GM18505 (cell line): ENCODE results near the gene SPIN1.

Source experiments
- ATAC-seq: cut with Tn5 transposase; IDR thresholded peaks from one replicate; pipeline ENCODE4 v1.9.1; 2021; ENCODE audit not compliant: unreplicated experiment
- POLR2A ChIP-seq: IDR thresholded peaks from 4 replicates; pipeline ENCODE4 v1.6.1; 2011; ENCODE audit warnings: borderline replicate concordance; ENCODE audit not compliant: insufficient read depth, insufficient read length; ENCODE audit errors: extremely low read depth

The SPIN1 gene

GRCh38 chr9:88458716-88459465 is 70.6 kb downstream of the SPIN1 start:
- no peak for ATAC-seq

GRCh38 chr9:88460587-88461332 is 72.5 kb downstream of the SPIN1 start:
- ATAC-seq = no peak
- no peak for TF ChIP-seq POLR2A

More at GRCh38 chr9:88458716-88459465, 70.6 kb downstream of the SPIN1 start:
- TF ChIP-seq POLR2A = no peak

- ATAC-seq = no peak
- no peak for TF ChIP-seq POLR2A
These were observed 73.9 kb downstream of the SPIN1 start for GRCh38 chr9:88462191-88462590.

- no peak for TF ChIP-seq POLR2A
- no peak for ATAC-seq
These were observed 76.6 kb downstream of the SPIN1 start for GRCh38 chr9:88464851-88465250.

- TF ChIP-seq POLR2A = no peak
- ATAC-seq = no peak
These were observed 80.0 kb downstream of the SPIN1 start for GRCh38 chr9:88468226-88468625.

- no peak for ATAC-seq
- TF ChIP-seq POLR2A = no peak
These were observed 88.4 kb downstream of the SPIN1 start for GRCh38 chr9:88476491-88477271.

- ATAC-seq = no peak
- no peak for TF ChIP-seq POLR2A
These were observed 89.1 kb downstream of the SPIN1 start for GRCh38 chr9:88477300-88477751.

- TF ChIP-seq POLR2A = no peak
- ATAC-seq = no peak
These were observed 90.0 kb downstream of the SPIN1 start for GRCh38 chr9:88478246-88478645.

- no peak for TF ChIP-seq POLR2A
- ATAC-seq = no peak
These were observed 93.7 kb downstream of the SPIN1 start for GRCh38 chr9:88481933-88482332.

- no peak for ATAC-seq
- TF ChIP-seq POLR2A = no peak
These were observed 99.9 kb downstream of the SPIN1 start for GRCh38 chr9:88488166-88488565.

GRCh38 chr9:88494983-88495721 is 106.9 kb downstream of the SPIN1 start:
- no peak for ATAC-seq
- no peak for TF ChIP-seq POLR2A

GRCh38 chr9:88497224-88497623 is 109.0 kb downstream of the SPIN1 start:
- no peak for TF ChIP-seq POLR2A
- no peak for ATAC-seq

- ATAC-seq = no peak
- no peak for TF ChIP-seq POLR2A
These were observed 110.6 kb downstream of the SPIN1 start for GRCh38 chr9:88498880-88499279.
